Measurements from ENCODE around the gene VKORC1L1.
"Not testable (repeated sequence)": the region's sequence is repeated elsewhere in the genome, so short reads cannot be mapped to it uniquely, and the experiment has no call there.

Gene VKORC1L1

DNA sequence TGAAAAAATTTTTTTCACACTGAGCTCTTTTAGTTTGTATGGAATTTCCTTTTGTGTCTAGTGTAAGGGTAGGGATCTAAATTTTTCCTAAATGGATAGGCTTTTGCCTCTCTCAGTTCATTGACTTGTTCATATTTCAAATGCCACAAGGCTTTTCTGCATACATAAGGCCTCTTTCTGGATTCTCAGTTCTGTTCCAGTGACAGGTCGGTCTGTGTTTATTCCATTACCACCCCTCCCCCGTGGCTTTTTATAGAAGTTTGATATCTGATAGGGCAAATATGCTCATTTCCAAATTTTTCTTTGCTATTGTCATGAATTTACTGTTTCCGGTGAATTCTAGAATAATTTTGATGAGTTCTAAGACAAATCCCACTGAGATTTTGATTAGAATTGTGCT lies 12.7 kb downstream of the VKORC1L1 start:
- not testable (repeated sequence) for DNase-seq

GRCh38 chr7:65888434-65889156 lies 15.7 kb downstream of the VKORC1L1 start:
- not testable (repeated sequence) for DNase-seq

GRCh38 chr7:65889722-65890121 lies 16.8 kb downstream of the VKORC1L1 start:
- not testable (repeated sequence) for DNase-seq

GRCh38 chr7:65892161-65892560 lies 19.3 kb downstream of the VKORC1L1 start:
- DNase-seq = no peak

DNA sequence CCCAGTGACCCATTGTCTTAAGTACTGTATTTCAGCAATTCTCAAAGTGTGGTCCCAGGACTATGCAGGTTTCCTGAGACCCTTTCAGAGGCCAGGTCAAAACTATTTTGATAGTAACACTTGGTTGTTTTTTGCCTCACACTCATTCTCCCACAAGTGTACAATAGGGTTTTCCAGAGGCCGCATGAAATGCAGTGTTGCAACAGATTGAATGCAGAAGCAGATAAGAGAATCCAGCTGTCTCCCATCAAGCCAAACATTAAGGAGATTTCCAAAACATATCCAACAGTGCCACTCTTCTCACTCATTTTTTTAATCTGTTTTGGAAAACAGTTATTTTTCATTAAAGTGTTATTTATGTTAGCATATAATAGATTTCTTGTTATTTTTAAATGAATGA lies 20.0 kb downstream of the VKORC1L1 start:
- no peak for DNase-seq

DNA sequence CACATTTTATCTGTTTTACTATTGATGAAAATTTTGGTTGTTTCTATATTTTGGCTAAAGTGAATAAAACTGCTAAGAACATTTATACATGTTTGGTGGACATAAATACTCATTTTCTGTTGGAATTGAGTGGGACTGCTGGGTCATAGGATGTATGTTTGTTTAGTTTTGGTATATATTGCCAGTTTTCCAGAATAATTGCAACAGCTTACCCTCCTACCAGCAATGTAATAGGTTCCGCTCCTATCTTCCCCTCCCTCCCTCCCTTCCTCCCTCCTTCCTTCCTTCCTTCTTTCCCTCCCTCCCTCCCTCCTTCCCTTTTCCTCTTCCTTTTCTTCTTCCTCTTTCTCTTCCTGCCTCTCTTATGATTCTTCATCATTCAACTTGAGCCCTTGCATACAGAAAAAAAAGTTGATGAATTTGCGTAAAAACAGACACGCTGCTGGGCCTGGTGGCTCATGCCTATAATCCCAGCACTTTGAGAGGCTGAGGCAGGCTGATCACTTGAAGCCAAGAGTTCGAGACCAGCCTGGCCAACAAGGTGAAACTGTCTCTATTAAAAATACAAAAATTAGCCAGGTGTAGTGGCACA lies 23.5 kb downstream of the VKORC1L1 start:
- DNase-seq = no peak

DNA sequence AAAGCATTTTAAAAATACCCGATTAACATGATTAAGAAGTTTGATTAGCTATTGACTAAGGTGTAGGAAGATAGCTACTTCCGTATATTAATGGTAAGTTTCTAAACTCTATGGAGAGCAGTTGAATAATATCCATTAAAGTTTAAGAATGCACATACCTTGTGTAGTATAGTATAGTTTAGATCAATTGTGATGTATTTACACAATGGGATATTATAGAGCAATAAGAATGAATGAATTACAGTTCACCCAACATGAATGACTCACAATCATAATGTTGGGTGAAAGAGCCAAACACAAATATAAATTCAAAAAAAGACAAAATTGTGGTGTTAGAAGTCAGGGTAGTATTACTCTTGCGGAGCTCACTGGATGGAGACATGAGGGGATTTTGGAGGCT lies 24.4 kb downstream of the VKORC1L1 start:
- DNase-seq = not testable (repeated sequence)

DNA sequence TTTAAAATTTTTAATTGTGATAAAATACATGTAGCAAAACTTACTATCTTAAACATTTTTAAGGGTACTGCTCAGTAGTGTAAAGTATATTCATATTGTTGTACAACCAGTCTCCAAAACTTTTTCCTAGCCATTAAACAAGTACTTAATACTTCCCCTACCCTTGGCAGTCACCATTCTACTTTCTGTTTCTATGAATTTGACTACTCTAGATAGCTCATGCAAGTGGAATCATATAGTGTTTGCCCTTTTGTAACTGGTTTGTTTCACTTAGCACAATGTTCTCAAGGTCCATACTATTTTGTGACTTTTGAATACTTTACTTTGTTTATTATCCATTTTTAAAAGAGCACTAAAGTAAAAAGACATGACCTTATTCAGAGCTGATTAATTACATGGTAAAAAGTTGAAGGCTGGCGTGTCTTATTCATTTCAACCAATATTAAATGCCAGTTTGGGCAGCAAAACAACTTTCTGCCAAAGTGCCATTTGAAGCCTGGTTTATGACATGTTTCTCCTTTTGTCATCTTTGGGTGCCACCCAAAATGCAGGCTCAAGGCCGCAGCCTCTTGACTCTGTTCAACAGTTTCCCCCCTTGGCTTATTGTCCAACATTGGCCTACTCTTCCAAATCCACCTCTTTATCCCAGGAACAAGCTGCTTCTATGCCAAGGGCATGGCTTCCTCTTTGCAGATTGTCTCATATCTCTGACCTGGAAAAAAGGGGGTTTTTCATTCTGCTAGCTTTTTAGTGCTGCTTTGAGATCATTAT lies 26.0 kb downstream of the VKORC1L1 start:
- not testable (repeated sequence) for DNase-seq

DNA sequence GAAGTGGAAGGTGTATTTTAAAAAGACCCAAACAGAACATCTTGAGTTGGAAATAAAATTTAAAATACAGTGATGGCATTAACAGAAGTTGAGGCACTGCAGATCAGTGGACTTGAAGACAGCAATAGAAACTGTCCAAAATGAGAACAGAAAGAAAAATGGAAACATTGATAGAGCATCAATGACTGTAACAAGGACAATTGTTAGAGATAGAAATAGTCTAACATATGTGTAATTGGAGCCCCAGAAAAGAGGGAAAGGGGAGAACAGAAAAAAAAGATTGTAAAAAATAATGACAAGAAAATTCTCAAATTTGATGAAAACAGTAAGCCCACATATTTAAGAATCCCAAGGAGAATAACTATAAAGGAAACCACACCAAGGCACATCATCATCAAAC lies 29.4 kb downstream of the VKORC1L1 start:
- no peak for DNase-seq

DNA sequence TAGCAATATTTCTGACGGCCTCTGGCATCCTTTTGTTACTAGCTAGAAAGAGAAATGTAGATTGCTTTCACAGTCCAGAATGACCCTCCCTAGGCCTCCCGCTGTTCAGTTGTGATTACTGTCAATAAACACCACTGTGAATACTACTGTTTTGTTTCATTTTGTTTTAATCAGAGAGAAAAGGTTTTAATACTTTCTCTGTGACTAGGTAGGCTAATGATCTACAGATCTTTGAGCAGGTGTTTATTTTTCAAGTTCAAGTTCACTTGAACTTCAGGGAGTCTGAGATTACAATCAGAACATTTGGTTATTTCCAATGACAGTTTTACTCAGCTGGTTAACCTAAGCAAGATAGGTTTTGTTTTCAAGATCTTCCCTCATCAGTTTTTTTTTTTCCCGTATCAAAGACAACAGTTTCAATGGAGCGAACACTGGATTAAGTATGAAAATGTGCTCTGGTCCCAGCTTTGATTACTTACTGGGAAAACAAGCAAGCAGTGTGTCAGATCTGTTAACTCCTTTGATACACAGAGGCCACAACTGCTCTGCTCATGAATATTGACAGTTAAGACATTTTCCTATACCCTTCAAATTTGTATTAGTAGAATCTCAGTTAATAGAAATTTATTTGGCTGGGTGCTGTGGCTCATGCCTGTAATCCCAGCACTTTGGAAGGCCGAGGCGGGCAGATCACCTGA lies 34.8 kb downstream of the VKORC1L1 start:
- no peak for DNase-seq

DNA sequence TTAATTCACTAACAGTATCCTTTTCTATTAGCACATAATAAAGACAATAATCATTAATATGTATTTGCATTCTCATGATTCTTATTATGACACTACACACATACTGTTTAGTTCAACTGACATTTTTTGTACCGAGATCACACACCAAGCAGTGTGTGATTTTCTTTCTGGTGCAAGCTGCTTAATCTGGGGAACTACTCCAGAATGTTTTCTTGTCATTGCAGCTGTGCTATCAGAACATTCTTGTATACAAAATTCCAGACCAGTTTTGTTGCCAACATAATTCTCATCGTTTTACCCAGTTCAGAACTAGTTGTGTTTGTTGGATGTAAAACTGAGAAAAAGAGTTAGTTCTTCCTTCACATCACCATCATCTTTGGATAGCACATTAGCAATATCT lies 37.4 kb downstream of the VKORC1L1 start:
- DNase-seq = no peak

- DNase-seq = no peak
Observed at GRCh38 chr7:65912237-65912636, 39.4 kb downstream of the VKORC1L1 start.

- DNase-seq = no peak
Observed at GRCh38 chr7:65915921-65916657, 43.2 kb downstream of the VKORC1L1 start.

GRCh38 chr7:65923316-65923715 lies 50.4 kb downstream of the VKORC1L1 start:
- no peak for DNase-seq

DNA sequence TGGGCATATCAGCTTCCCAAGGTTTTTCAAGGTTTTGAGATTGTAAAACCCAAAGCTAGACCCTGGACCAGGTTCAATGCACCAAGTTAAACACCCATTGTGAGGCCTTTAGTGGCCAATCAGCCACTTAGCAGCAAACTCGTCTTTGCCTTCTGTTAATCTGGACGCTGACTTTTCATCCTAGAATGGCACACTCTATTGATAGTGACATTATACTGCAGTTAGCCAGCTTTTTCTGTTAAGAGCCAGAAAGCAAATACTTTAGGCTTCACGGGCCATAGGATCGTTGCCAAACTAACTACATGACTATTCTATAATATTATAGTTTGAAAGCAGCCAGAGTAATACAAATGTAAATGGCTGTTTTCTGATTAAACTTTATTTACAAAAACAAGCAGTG lies 51.3 kb downstream of the VKORC1L1 start:
- DNase-seq = no peak

DNA sequence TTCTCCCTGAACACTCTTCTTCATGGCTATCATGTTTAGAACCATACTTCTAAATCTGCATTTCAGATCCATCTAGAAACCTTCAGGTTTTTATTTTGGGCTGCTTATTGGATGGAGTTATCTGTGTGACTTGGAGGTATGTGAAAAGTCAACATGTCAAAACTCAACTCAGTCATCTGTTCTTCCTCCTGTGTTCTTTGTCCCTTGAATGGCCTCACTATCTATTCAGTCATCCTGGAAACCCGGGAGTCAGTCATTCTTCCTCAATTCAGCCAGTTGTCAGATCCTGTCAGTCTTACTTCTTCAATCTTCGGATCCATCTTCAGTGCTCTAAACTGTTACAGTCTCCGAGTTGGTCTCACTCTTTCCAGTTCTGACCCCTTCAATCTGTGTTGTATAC lies 52.2 kb downstream of the VKORC1L1 start:
- no peak for DNase-seq

- DNase-seq = no peak
Observed at GRCh38 chr7:65926588-65926987, 53.7 kb downstream of the VKORC1L1 start.

GRCh38 chr7:65927489-65928448 lies 54.9 kb downstream of the VKORC1L1 start:
- DNase-seq = no peak

DNA sequence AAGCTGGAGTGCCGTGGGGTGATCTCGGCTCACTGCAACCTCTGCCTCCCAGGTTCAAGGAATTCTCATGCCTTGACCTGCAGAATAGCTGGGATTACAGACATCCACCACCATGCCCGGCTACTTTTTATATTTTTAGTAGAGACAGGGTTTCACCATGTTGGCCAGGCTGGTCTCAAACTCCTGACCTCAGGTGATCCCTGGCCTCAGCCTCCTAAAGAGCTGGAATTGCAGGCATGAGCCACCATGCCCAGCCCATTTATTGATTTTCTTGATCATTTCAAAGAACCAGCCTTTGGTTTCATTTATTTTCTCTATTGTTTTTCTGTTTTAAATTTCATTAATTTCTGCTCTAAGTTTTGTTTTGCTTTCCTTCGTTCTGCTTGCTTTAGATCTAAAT lies 58.8 kb downstream of the VKORC1L1 start:
- no peak for DNase-seq

DNA sequence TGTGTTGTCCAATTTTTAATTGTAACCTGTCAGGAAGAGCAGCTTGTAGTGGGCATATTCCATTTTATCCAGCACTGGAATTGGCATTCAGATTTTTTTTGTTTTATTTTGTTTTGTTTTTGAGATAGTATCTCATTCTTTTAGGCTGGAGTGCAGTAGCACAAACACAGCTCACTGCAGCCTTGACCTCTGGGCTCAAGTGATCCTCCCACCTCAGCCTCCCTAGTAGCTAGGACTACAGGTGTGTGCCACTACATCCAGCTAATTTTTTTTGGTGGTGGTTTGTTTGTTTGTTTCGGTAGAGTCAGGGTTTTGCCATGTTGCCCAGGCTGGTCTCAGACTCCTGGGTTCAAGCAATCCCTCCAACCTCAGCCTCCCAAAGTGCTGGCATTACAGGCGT lies 64.4 kb downstream of the VKORC1L1 start:
- no peak for DNase-seq

- no peak for DNase-seq
Observed at GRCh38 chr7:65938336-65938895, 65.5 kb downstream of the VKORC1L1 start.
